ENCODE results near the gene CD69. TPM values are rescaled to one million over a fixed set of nuclear protein-coding genes. Genes with fewer than 3 reads are reported as not detected.

CD69 gene
- total RNA-seq, 1 donor from 2014 or later, result 3.7 TPM

DNA sequence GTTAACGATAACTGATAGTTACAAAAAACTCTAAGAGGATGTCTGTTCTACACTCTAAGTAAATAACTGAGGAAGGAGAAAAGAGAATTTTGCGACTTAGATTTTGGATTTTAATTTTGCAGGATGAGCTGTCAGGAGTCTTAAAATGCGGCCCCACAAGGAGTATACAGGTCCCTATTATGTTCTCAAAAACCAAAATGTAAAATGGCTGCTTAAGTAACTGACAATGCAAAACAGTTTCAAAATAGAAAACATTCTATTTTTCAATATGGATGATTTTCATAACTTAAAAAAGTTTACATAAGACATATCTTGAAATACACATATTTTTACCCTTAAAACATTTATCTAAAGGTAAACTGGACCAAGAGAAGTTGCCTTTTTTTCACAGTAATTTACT lies 2.6 kb downstream of the CD69 start:
- H3K27me3 ChIP-seq (ENCODE audit: control insufficient read depth, insufficient read depth, low read length), result no peaks in the 10 kb centered on the region
- TF ChIP-seq CTCF (IDR thresholded peaks at IDR 0.05; ENCODE audit: insufficient read depth, low read length, poor library complexity, severe bottlenecking), result no peak
- no peaks in the 10 kb centered on the region for H3K36me3 ChIP-seq (ENCODE audit: control insufficient read depth, insufficient read depth, low read length)
- no peak overlapping the region for H3K4me3 ChIP-seq (ENCODE audit: low read depth, low read length)
- DNase-seq (ENCODE audit: low read depth), result no peak

DNA sequence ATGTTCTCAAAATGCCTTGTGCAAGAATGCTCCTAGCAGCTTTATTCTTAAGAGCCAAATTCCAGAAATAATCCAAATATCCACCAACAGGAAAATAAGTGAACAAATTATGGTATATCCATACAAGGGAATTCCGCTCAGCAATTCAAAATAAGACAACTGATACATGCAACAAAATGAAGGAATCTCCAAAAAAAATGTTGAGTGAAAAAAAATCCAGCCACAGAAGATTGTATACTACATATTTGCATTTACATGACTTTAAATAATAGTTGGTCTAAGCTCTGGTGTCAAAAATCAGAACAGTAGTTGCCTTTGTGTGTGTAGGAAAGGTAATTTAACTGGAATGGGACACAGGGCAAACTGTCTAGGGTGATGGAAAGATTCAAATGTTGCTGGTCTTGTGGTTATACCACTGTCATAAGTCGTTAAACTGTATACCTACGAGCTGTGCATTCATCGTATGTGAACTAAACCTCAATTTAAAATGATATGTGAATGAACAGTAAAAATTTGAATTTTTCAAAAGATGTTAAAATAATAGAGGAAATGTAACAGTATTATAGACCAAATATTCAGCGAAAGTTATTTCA lies 3.2 kb downstream of the CD69 start:
- no peak overlapping the region for H3K4me3 ChIP-seq (ENCODE audit: low read depth, low read length)
- no peak for TF ChIP-seq CTCF (IDR thresholded peaks at IDR 0.05; ENCODE audit: insufficient read depth, low read length, poor library complexity, severe bottlenecking)
- H3K36me3 ChIP-seq (ENCODE audit: control insufficient read depth, insufficient read depth, low read length), result no peaks in the 10 kb centered on the region
- DNase-seq (ENCODE audit: low read depth), result no peak
- H3K27me3 ChIP-seq (ENCODE audit: control insufficient read depth, insufficient read depth, low read length), result no peaks in the 10 kb centered on the region

DNA sequence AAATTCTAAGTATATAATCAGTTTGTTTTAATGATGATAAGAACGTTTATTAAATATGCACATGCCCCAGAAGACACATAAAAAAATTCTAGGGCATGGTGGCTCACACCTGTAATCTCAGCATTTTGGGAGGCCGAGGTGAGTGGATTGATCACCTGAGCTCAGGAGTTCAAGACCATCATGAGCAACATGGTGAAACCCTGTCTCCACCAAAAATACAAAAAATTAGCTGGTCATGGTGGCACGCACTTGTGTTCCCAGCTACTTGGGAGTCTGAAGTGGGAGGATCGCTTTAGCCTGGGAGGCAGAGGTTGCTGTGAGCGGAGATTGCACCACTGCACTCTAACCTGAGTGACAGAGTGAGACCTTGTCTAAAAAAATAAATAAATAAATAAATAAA lies 4.0 kb downstream of the CD69 start:
- no peaks in the 10 kb centered on the region for H3K36me3 ChIP-seq (ENCODE audit: control insufficient read depth, insufficient read depth, low read length)
- H3K4me3 ChIP-seq (ENCODE audit: low read depth, low read length), result no peak overlapping the region
- no peak for DNase-seq (ENCODE audit: low read depth)
- H3K27me3 ChIP-seq (ENCODE audit: control insufficient read depth, insufficient read depth, low read length), result no peaks in the 10 kb centered on the region
- TF ChIP-seq CTCF (IDR thresholded peaks at IDR 0.05; ENCODE audit: insufficient read depth, low read length, poor library complexity, severe bottlenecking), result no peak

DNA sequence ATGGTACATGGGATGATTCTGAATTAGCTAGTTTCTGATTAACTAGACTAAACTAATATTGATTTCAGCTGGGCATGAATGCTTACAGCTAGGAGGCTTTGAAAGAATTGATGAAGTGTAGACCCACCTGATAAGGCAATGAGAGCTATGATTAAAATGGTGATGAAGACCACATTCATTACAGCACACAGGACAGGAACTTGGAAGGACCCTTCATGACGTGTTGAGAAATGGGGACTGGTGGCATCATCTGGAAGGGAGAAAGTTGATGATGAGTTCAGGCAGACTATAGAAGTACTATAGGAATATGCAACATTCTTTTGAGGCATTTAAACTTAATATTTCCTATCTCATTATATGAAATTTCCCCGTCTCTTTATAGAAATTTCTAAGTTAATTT lies 4.5 kb downstream of the CD69 start:
- no peak for TF ChIP-seq CTCF (IDR thresholded peaks at IDR 0.05; ENCODE audit: insufficient read depth, low read length, poor library complexity, severe bottlenecking)

DNA sequence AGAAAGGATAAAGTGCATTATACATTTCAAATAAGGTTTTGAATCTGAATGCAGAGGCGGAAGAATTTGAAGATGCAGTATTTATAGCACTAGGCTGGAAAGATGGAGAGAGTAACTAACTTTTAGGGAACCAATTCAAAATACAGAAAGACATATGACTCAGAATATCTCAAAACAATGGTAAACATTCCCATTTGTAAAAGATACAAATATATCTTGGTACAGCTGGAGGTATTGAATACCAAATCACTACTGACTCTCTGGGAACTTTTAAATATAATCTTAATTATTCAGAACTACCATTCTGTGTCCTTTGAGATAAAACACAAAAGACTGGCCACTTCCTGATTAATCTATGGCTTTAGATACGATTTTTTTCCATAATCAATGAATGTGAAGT lies 5.1 kb downstream of the CD69 start:
- no peak for DNase-seq (ENCODE audit: low read depth)
- H3K4me3 ChIP-seq (ENCODE audit: low read depth, low read length), result no peak overlapping the region
- TF ChIP-seq CTCF (IDR thresholded peaks at IDR 0.05; ENCODE audit: insufficient read depth, low read length, poor library complexity, severe bottlenecking), result no peak
- H3K27me3 ChIP-seq (ENCODE audit: control insufficient read depth, insufficient read depth, low read length), result no peaks in the 10 kb centered on the region
- H3K36me3 ChIP-seq (ENCODE audit: control insufficient read depth, insufficient read depth, low read length), result no peaks in the 10 kb centered on the region

More for the DNA sequence above, 4.5 kb downstream of the CD69 start:
- H3K4me3 ChIP-seq (ENCODE audit: low read depth, low read length), result no peak overlapping the region
- H3K36me3 ChIP-seq (ENCODE audit: control insufficient read depth, insufficient read depth, low read length), result no peaks in the 10 kb centered on the region
- no peak for DNase-seq (ENCODE audit: low read depth)
- H3K27me3 ChIP-seq (ENCODE audit: control insufficient read depth, insufficient read depth, low read length), result no peaks in the 10 kb centered on the region

DNA sequence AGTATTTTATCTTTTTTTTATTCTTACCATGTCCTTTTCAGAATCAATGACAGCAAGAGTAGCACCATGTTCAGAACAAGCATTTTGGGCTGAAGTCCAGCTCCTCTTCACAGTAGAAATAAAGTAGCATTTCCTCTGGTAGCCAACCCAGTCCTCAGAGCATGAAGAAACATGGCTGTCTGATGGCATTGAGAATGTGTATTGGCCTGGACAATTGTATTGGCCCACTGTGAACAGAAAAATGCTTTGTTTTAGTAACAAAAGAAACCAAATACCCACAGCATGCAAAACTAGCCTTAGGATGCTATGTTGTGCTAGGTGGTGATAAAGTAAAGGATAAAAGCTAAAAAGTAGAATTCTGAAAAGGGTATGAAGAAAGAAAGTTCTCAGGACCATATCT lies 5.7 kb downstream of the CD69 start:
- no peak for DNase-seq (ENCODE audit: low read depth)
- no peak for TF ChIP-seq CTCF (IDR thresholded peaks at IDR 0.05; ENCODE audit: insufficient read depth, low read length, poor library complexity, severe bottlenecking)

More for the DNA sequence above, 5.7 kb downstream of the CD69 start:
- H3K36me3 ChIP-seq (ENCODE audit: control insufficient read depth, insufficient read depth, low read length), result no peaks in the 10 kb centered on the region
- H3K4me3 ChIP-seq (ENCODE audit: low read depth, low read length), result no peak overlapping the region
- no peaks in the 10 kb centered on the region for H3K27me3 ChIP-seq (ENCODE audit: control insufficient read depth, insufficient read depth, low read length)

Data from kidney epithelial cell (primary cell).